HG02759 (cell line): ENCODE data around the gene RBM46.
"Not testable (repeated sequence)": the region's sequence is repeated elsewhere in the genome, so short reads cannot be mapped to it uniquely, and the experiment has no call there.

ENCODE experiments used
- ATAC-seq: cut with Tn5 transposase; IDR thresholded peaks from one replicate; pipeline ENCODE4 v1.9.1; 2021; ENCODE audit warnings: mild to moderate bottlenecking, moderate library complexity; ENCODE audit not compliant: unreplicated experiment

The RBM46 gene

DNA sequence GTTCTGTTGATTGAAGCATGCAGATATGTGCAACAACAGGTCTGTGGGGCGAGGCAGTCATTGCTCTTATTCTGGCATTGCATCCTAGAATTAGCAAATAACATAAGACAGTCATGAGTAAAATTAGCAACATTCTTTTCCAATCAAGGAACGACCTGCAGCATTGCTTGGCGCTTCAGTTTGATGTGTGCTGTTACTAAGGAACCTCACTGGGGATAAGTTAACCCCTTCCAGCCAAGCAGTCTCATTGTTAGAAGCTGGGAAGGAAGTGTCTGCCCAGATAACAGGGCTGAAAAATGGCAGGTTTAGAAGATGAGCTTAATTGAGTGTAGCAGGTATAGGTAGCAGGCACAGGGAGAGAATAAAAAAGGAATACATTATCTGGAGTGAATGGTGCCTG is 55.4 kb downstream of the RBM46 start:
- no peak for ATAC-seq

DNA sequence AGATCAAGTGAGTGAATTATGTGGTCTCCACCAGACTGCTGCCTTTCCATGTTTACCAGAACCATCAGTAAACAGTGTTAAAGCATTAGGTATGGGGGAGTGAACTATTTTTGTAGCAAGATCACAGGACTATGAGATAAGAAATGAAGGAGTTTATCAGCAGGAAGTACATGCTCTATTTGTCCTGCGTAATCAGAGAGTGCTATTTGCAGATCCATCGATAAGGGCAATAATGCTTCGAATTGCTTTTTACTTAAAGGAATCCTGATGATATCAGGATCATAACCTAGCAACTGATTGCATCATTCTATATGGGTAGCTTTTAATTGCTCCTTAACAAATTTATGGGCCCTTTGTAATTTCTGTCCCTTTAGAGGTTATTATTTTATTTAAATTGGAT is 57.1 kb downstream of the RBM46 start:
- no peak for ATAC-seq

DNA sequence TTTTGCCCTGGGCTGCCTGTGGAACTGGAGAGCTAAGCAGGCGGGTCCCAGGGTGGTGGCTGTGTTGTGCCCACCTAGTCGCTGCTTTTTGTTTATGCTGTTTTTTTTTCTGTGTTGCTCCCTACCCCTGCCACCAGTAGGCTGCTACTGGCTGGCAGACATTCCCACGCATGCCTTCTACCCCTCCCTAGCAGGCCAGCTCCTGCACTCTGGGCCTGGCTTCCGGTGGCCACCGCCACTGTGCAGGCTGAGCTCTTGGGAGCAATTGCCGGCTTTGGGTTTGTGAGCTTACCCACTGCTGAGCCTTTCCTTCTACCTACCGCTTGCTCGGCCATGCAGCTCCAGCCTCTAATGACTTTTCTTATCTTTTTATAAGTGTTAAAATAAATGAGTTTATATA is 57.6 kb downstream of the RBM46 start:
- ATAC-seq, result no peak

DNA sequence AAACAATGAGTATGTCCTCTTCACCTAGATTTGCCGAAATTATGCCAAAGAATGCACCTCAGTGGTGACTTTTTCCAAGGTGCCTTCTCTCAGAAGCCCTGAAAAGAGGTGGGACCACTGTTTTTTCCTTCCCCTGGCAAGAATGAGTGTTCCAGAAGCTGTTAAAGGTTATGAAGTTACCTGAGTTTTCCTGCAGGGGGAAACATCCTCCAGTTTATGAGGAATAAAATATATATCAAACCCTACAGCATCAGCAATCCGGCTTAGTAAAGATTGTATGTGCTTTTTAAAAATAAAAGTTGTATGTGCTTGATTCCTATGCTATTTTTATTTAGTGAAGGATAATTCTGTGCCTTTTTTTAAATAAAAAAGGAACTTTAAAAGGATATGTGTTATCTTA is 73.3 kb downstream of the RBM46 start:
- ATAC-seq, result no peak

DNA sequence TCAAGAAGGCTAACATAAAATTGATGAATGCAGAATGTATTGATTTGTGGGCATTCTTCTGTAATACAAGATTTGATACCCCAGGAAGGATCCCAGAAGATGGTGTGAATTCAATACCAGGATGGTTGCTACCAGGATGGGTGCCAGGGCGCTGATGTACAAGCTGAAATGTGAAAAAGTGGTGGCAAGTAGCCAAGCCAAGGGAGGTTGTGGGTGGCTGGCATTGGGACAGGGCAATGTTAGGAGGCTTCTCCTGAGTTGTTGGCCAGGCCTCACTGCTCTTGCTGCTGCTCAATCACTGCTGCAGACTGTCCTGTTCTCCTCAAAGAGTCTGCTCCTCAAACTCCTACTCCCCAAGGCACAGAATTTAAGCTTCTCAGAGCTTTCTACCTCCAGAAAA is 77.1 kb downstream of the RBM46 start:
- no peak for ATAC-seq

DNA sequence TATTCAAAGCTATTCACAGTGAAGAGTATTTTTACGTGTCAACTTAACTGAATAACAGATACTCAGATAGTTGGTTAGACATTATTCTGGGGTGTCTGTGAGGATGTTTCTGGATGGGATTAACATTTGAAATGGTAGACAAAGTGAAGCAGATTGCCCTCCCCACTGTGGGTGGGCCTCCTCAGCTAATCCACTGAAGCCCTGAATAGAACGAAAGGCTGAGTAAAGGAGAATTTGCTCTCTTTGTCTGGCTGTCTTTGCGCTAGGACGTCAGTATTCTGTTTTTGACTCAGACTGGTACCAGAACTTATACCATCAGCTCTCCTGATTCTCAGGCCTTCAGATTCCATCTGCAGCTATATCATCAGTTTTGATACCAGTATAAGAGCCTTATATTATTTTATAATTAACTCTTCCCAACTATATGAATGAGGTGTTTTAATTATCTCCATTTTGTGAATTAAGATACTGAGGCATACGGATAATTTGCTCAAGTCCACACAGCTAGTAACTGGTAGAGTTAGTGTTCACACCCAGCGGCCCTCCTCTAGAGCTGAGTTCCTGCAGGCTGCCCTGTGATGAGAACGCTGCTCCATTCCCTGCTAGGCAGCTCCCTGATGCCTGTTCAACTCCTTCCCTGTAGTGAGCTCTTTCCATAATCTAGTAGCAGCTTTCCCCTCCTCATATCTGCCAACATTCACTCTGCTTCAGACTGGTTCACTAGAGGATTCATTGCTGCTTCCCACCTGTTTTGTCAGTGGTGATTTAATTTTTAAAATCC is 87.5 kb downstream of the RBM46 start:
- ATAC-seq, result no peak

DNA sequence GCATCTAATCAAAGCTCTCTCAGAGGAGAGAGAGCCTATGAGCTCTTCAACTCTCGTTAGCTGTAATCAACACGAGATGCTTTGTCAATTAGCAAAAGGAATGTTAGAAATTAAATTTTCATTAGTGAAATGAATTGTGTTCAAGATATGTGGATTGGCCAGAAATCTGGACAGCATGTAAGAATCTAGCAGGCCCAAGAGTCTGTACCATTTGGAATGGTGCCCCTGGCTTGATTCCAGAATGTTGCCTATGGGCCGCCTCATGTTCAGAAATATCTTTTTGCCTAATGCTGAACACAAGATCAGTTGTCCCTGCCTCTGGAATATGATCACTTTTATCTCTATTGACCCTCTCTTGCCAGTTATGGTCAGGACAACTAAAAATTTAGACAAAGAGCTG is 88.2 kb downstream of the RBM46 start:
- no peak for ATAC-seq

DNA sequence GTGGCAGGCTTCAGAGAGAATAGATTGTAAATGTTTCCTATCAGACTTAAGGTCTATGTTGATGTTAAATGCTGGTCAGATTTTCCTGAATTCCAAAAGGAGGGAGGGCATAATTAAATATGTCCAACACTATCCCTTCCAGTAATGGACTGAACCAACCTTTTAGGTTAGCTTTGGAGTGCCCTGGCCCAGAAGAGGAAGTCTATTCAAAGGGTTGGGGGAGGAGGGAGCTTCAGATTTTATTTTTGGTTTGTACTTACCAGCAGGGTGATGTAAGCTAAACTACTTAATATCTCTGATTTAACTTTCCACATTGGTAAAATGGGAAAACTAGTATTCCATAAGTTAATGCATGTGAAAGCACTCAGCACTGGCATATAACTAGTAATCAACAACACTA is 91.1 kb downstream of the RBM46 start:
- ATAC-seq, result no peak

DNA sequence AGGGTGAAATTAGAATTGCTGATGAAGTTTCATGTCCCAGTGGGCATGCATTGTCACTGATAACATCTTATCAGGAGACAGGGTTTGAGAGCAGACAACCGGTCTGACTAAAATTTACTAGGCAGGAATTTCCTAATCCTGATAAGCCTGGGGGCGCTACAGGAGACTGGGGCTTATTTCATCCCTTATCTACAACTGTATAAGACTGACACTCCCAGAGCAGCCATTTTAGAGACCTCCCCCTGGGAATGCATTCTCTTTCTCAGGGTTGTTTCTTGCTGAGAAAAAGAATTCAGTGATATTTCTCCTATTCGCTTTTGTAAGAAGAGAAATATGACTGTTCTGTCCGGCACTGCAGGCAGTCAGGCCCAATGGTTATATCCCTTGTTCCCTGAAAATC is 93.0 kb downstream of the RBM46 start:
- not testable (repeated sequence) for ATAC-seq

DNA sequence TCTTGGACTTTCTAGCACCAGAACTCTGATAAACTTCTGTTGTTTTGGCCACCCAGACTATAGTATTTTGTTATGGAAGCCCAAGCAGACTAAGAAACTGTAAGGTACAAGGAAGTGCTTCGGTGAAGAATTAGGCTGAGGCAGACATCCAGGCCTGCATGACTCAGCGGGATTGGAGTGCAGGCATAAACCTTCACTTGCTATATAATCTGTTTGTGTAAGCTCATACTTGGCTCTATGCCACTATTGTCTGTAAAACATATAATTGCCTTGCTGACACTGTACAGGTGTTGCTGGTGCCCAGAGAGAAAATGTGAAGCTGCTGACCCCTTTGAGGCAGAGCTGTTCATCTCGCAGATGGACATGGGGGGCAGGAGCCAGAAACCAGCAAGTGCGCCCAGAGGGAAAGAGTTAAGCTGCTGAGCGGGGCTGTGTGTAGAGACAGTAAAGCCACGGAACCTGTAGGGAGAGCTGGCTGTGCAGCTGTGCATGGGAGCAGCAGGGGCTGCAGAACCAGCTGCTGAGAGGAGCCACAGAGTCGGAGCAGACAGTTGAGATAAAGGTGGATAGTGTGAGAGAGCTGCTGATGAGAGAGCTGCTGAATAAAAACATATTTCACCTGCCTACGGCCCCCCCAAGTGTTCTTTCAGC is 96.2 kb downstream of the RBM46 start:
- no peak for ATAC-seq
